Neural crest cell (in vitro differentiated cells): ENCODE data around the gene EMC9. TPM values are rescaled to one million over a fixed set of nuclear protein-coding genes. Genes with fewer than 3 reads are reported as not detected.

Source experiments
- DNase-seq: peaks from one replicate; pipeline ENCODE4 v3.0.0; 2021; ENCODE audit warnings: low read depth, mixed read lengths, low spot score
- H3K27ac Mint-ChIP-seq: one replicate; pipeline ENCODE4 v1.8.0; 2021; ENCODE audit warnings: mild to moderate bottlenecking, mixed read lengths; ENCODE audit not compliant: unreplicated experiment
- H3K27me3 Mint-ChIP-seq: 2 replicates; pipeline ENCODE4 v1.8.0; 2021; ENCODE audit warnings: low read depth, mild to moderate bottlenecking, mixed read lengths
- H3K36me3 Mint-ChIP-seq: 2 replicates; pipeline ENCODE4 v1.8.0; 2021; ENCODE audit warnings: low read depth, mild to moderate bottlenecking, mixed read lengths
- H3K4me1 Mint-ChIP-seq: 2 replicates; pipeline ENCODE4 v1.8.0; 2021; ENCODE audit warnings: mixed read lengths
- H3K4me3 Mint-ChIP-seq: one replicate; pipeline ENCODE4 v1.8.0; 2021; ENCODE audit warnings: mild to moderate bottlenecking, mixed read lengths
- H3K9me3 Mint-ChIP-seq: 2 replicates; pipeline ENCODE4 v1.8.0; 2021; ENCODE audit warnings: mixed read lengths
- CTCF ChIP-seq: fragments of 200-600 bp; sonication (generic); conservative IDR thresholded peaks from 2 replicates; pipeline ENCODE4 v1.5.0; 2021; ENCODE audit warnings: antibody characterized with exemption, mild to moderate bottlenecking
- total RNA-seq: library from RNA; stranded (reverse); gene quantifications from 2 replicates; pipeline ENCODE4 v1.2.1, GENCODE V29; 2021

EMC9 gene
- total RNA-seq, 1 donor from 2014 or later = 28.3 TPM

- peak; percentile 63 for DNase-seq
- no peak for TF ChIP-seq CTCF
- H3K4me1 Mint-ChIP-seq = peaks cover 27% of the 10 kb centered on the region
Observed at GRCh38 chr14:24113801-24114531, 27.4 kb downstream of the EMC9 start.

GRCh38 chr14:24113379-24113800 lies 28.0 kb downstream of the EMC9 start:
- TF ChIP-seq CTCF = no peak
- peaks cover 33% of the 10 kb centered on the region for H3K4me1 Mint-ChIP-seq
- H3K27me3 Mint-ChIP-seq = no peaks in the 10 kb centered on the region
- H3K9me3 Mint-ChIP-seq = no peaks in the 10 kb centered on the region
- H3K36me3 Mint-ChIP-seq = no peaks in the 10 kb centered on the region
- no peak for DNase-seq
- peak overlapping the region; percentile 99 for H3K27ac Mint-ChIP-seq
- H3K4me3 Mint-ChIP-seq = peak overlapping the region; percentile 99

More at GRCh38 chr14:24113801-24114531, 27.4 kb downstream of the EMC9 start:
- Mint-ChIP-seq H3K27me3 (no peaks in the 10 kb centered on the region), H3K9me3 (no peaks in the 10 kb centered on the region), H3K36me3 (peaks cover 2% of the 10 kb centered on the region), H3K27ac (peak overlapping the region; percentile 99), H3K4me3 (peak overlapping the region; percentile 99)

- H3K27me3 Mint-ChIP-seq = no peaks in the 10 kb centered on the region
- H3K4me1 Mint-ChIP-seq = peaks cover 25% of the 10 kb centered on the region
- H3K36me3 Mint-ChIP-seq = no peaks in the 10 kb centered on the region
- no peak for TF ChIP-seq CTCF
- no peaks in the 10 kb centered on the region for H3K9me3 Mint-ChIP-seq
- no peak overlapping the region for H3K27ac Mint-ChIP-seq
- no peak for DNase-seq
- peak overlapping the region; percentile 38 for H3K4me3 Mint-ChIP-seq
Observed at GRCh38 chr14:24110523-24110922, 30.9 kb downstream of the EMC9 start.

GRCh38 chr14:24110060-24110459 lies 31.3 kb downstream of the EMC9 start:
- peaks cover 21% of the 10 kb centered on the region for H3K4me1 Mint-ChIP-seq
- DNase-seq = no peak
- TF ChIP-seq CTCF = no peak
- H3K4me3 Mint-ChIP-seq = no peak overlapping the region
- no peak overlapping the region for H3K27ac Mint-ChIP-seq
- no peaks in the 10 kb centered on the region for H3K27me3 Mint-ChIP-seq
- no peaks in the 10 kb centered on the region for H3K9me3 Mint-ChIP-seq
- no peaks in the 10 kb centered on the region for H3K36me3 Mint-ChIP-seq

- Mint-ChIP-seq H3K4me1 (peaks cover 10% of the 10 kb centered on the region), H3K36me3 (peaks cover 5% of the 10 kb centered on the region), H3K27me3 (no peaks in the 10 kb centered on the region), H3K9me3 (no peaks in the 10 kb centered on the region), H3K4me3 (peak overlapping the region; percentile 74), H3K27ac (no peak overlapping the region)
- TF ChIP-seq CTCF = no peak
- DNase-seq = no peak
Observed at GRCh38 chr14:24108336-24108874, 33.0 kb downstream of the EMC9 start.
